HEK293 (cell line): Measurements from ENCODE around the gene CHRD.
A peak's percentile ranks its signal among the peaks of the same experiment; 100 is the strongest.

Experiments used
- GFI1B ChIP-seq: fragments of 450-650 bp; formaldehyde crosslinking; IDR thresholded peaks from 2 replicates; pipeline ENCODE4 v1.5.1; 2016; ENCODE audit warnings: missing biosample characterization, missing genetic modification characterization
- KLF1 ChIP-seq: fragments of 450-650 bp; formaldehyde crosslinking; IDR thresholded peaks from 2 replicates; pipeline ENCODE4 v1.5.1; 2016; ENCODE audit warnings: missing biosample characterization, missing genetic modification characterization
- MZF1 ChIP-seq: fragments of 450-650 bp; formaldehyde crosslinking; IDR thresholded peaks from 2 replicates; pipeline ENCODE4 v1.5.1; 2017; ENCODE audit warnings: missing biosample characterization, missing genetic modification characterization, borderline replicate concordance
- SP7 ChIP-seq: fragments of 450-650 bp; formaldehyde crosslinking; IDR thresholded peaks from 2 replicates; pipeline ENCODE4 v1.5.1; 2016; ENCODE audit warnings: missing biosample characterization, missing genetic modification characterization
- ZBTB20 ChIP-seq: fragments of 450-650 bp; formaldehyde crosslinking; IDR thresholded peaks from 2 replicates; pipeline ENCODE4 v1.5.1; 2016; ENCODE audit warnings: missing biosample characterization, missing genetic modification characterization
- ZFP3 ChIP-seq: fragments of 450-650 bp; formaldehyde crosslinking; IDR thresholded peaks from 2 replicates; pipeline ENCODE4 v1.5.1; 2016; ENCODE audit warnings: low read depth, missing biosample characterization, missing genetic modification characterization
- ZNF132 ChIP-seq: fragments of 450-650 bp; formaldehyde crosslinking; IDR thresholded peaks from 2 replicates; pipeline ENCODE4 v1.5.1; 2017; ENCODE audit warnings: missing biosample characterization, missing genetic modification characterization, borderline replicate concordance
- ZNF138 ChIP-seq: fragments of 450-650 bp; formaldehyde crosslinking; IDR thresholded peaks from 2 replicates; pipeline ENCODE4 v1.5.1; 2016; ENCODE audit warnings: missing biosample characterization, missing genetic modification characterization, borderline replicate concordance
- ZNF157 ChIP-seq: fragments of 450-650 bp; formaldehyde crosslinking; IDR thresholded peaks from 2 replicates; pipeline ENCODE4 v1.5.1; 2016; ENCODE audit warnings: missing biosample characterization, missing genetic modification characterization
- ZNF174 ChIP-seq: fragments of 450-650 bp; formaldehyde crosslinking; IDR thresholded peaks from 2 replicates; pipeline ENCODE4 v1.5.0; 2017; ENCODE audit warnings: missing biosample characterization, mild to moderate bottlenecking, missing genetic modification characterization
- ZNF19 ChIP-seq: fragments of 450-650 bp; formaldehyde crosslinking; IDR thresholded peaks from 2 replicates; pipeline ENCODE4; 2016; ENCODE audit warnings: missing biosample characterization, missing genetic modification characterization, low read depth
- ZNF223 ChIP-seq: fragments of 450-650 bp; formaldehyde crosslinking; IDR thresholded peaks from 2 replicates; pipeline ENCODE4 v1.5.1; 2016; ENCODE audit warnings: missing biosample characterization, missing genetic modification characterization
- ZNF350 ChIP-seq: fragments of 450-650 bp; formaldehyde crosslinking; IDR thresholded peaks from 2 replicates; pipeline ENCODE4 v1.5.0; 2017; ENCODE audit warnings: missing biosample characterization, mild to moderate bottlenecking, missing genetic modification characterization
- ZNF426 ChIP-seq: fragments of 450-650 bp; formaldehyde crosslinking; IDR thresholded peaks from 2 replicates; pipeline ENCODE4 v1.5.1; 2017; ENCODE audit warnings: missing biosample characterization, missing genetic modification characterization, mild to moderate bottlenecking, inconsistent platforms, moderate library complexity
- ZNF561 ChIP-seq: fragments of 450-650 bp; IDR thresholded peaks from 2 replicates; pipeline ENCODE4 v1.5.1; 2018; ENCODE audit warnings: missing biosample characterization, missing genetic modification characterization, borderline replicate concordance
- ZNF596 ChIP-seq: fragments of 450-650 bp; IDR thresholded peaks from 2 replicates; pipeline ENCODE4 v1.5.0; 2018; ENCODE audit warnings: missing biosample characterization, mild to moderate bottlenecking, missing genetic modification characterization, moderate library complexity
- ZNF626 ChIP-seq: fragments of 450-650 bp; sonication (Bioruptor Pico); formaldehyde crosslinking; IDR thresholded peaks from 2 replicates; pipeline ENCODE4 v1.5.1; 2018; ENCODE audit warnings: missing biosample characterization, missing genetic modification characterization, inconsistent platforms
- TF ChIP-seq, protein P1 (sequence below): fragments of 450-650 bp; formaldehyde crosslinking; IDR thresholded peaks from 2 replicates; pipeline ENCODE4 v1.5.1; 2016; ENCODE audit warnings: missing biosample characterization, missing genetic modification characterization, low read depth
- TF ChIP-seq, protein P2 (sequence below): fragments of 450-650 bp; formaldehyde crosslinking; IDR thresholded peaks from 2 replicates; pipeline ENCODE4 v1.5.1; 2016; ENCODE audit warnings: missing biosample characterization, missing genetic modification characterization, borderline replicate concordance
- TF ChIP-seq, protein P3 (sequence below): fragments of 450-650 bp; formaldehyde crosslinking; IDR thresholded peaks from 2 replicates; pipeline ENCODE4 v1.5.1; 2016; ENCODE audit warnings: missing biosample characterization, missing genetic modification characterization
- TF ChIP-seq, protein P4 (sequence below): fragments of 450-650 bp; formaldehyde crosslinking; optimal IDR thresholded peaks from 2 replicates; pipeline ENCODE3; 2016; ENCODE audit warnings: missing biosample characterization, mild to moderate bottlenecking, missing genetic modification characterization
- TF ChIP-seq, protein P5 (sequence below): fragments of 450-650 bp; formaldehyde crosslinking; IDR thresholded peaks from 2 replicates; pipeline ENCODE4 v1.5.1; 2016; ENCODE audit warnings: missing biosample characterization, missing genetic modification characterization
- TF ChIP-seq, protein P6 (sequence below): fragments of 450-650 bp; formaldehyde crosslinking; IDR thresholded peaks from 2 replicates; pipeline ENCODE4 v1.5.1; 2017; ENCODE audit warnings: missing biosample characterization, missing genetic modification characterization

CHRD gene

DNA sequence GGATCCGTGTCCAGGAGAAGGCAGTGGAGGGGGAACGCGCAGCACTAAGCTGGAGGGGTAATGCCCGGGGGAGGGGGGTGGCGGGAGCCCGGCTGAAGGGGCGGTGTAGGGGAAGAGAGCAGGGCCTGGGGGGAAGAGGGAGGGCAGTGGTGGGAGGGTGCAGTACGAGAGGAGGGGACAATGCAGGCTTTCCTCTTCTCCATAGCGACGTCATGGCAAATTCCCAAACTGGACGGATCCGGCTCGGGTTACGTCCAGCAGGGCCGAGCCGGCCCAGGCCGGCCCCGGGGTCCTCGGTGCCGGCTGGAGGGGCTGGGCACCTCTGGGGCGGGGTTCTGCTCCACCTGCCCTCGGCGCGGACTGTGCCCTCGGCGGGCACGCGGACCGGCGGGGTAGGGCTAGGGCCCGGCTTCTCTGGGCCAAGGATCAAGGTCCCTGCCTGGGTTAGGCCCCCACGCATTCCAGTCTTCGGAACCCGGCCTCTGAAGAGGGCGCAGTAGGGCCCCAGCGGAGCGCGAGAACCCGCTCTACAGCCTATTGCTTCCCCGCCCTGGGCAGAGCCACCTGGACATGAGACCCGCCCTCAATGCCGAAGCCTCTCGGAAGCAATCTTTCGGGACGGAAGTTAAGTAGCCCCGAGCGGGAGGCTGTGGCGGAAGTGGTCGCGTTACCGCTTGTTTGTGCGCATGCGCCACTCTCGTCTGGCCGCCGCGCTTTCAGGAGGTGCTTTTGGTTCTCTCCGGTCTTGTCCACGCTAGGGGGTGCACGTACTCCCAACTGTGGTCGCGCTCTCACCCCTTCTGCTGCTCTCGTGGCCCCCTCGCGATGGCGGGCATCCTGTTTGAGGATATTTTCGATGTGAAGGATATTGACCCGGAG lies 16.9 kb upstream of the CHRD start (continued):
- TF ChIP-seq ZNF426 (tag by site-specific recombination) (no peak), ZNF350 (tag by site-specific recombination) (no peak), ZNF561 (tag by site-specific recombination) (peak; percentile 58), GFI1B (tag by site-specific recombination) (no peak), ZNF174 (tag by site-specific recombination) (no peak), ZNF19 (tag by site-specific recombination) (no peak), ZNF157 (tag by site-specific recombination) (no peak), ZNF596 (tag by site-specific recombination) (0 out of 2 replicates have a peak, but pooled peaks have one; percentile 14), ZNF138 (tag by site-specific recombination) (no peak), ZFP3 (tag by site-specific recombination) (no peak), MZF1 (peak; percentile 0; the same call in 1 of the 2 replicates), SP7 (tag by site-specific recombination) (0 out of 2 replicates have a peak, but pooled peaks have one; percentile 46), ZBTB20 (peak; percentile 63), KLF1 (tag by site-specific recombination) (peak; percentile 42; the same call in 1 of the 2 replicates), ZNF132 (tag by site-specific recombination) (no peak), ZNF626 (no peak), ZNF223 (tag by site-specific recombination) (no peak)
- TF ChIP-seq, protein P1, sequence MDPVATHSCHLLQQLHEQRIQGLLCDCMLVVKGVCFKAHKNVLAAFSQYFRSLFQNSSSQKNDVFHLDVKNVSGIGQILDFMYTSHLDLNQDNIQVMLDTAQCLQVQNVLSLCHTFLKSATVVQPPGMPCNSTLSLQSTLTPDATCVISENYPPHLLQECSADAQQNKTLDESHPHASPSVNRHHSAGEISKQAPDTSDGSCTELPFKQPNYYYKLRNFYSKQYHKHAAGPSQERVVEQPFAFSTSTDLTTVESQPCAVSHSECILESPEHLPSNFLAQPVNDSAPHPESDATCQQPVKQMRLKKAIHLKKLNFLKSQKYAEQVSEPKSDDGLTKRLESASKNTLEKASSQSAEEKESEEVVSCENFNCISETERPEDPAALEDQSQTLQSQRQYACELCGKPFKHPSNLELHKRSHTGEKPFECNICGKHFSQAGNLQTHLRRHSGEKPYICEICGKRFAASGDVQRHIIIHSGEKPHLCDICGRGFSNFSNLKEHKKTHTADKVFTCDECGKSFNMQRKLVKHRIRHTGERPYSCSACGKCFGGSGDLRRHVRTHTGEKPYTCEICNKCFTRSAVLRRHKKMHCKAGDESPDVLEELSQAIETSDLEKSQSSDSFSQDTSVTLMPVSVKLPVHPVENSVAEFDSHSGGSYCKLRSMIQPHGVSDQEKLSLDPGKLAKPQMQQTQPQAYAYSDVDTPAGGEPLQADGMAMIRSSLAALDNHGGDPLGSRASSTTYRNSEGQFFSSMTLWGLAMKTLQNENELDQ (tag by site-specific recombination): no peak
- TF ChIP-seq, protein P2, sequence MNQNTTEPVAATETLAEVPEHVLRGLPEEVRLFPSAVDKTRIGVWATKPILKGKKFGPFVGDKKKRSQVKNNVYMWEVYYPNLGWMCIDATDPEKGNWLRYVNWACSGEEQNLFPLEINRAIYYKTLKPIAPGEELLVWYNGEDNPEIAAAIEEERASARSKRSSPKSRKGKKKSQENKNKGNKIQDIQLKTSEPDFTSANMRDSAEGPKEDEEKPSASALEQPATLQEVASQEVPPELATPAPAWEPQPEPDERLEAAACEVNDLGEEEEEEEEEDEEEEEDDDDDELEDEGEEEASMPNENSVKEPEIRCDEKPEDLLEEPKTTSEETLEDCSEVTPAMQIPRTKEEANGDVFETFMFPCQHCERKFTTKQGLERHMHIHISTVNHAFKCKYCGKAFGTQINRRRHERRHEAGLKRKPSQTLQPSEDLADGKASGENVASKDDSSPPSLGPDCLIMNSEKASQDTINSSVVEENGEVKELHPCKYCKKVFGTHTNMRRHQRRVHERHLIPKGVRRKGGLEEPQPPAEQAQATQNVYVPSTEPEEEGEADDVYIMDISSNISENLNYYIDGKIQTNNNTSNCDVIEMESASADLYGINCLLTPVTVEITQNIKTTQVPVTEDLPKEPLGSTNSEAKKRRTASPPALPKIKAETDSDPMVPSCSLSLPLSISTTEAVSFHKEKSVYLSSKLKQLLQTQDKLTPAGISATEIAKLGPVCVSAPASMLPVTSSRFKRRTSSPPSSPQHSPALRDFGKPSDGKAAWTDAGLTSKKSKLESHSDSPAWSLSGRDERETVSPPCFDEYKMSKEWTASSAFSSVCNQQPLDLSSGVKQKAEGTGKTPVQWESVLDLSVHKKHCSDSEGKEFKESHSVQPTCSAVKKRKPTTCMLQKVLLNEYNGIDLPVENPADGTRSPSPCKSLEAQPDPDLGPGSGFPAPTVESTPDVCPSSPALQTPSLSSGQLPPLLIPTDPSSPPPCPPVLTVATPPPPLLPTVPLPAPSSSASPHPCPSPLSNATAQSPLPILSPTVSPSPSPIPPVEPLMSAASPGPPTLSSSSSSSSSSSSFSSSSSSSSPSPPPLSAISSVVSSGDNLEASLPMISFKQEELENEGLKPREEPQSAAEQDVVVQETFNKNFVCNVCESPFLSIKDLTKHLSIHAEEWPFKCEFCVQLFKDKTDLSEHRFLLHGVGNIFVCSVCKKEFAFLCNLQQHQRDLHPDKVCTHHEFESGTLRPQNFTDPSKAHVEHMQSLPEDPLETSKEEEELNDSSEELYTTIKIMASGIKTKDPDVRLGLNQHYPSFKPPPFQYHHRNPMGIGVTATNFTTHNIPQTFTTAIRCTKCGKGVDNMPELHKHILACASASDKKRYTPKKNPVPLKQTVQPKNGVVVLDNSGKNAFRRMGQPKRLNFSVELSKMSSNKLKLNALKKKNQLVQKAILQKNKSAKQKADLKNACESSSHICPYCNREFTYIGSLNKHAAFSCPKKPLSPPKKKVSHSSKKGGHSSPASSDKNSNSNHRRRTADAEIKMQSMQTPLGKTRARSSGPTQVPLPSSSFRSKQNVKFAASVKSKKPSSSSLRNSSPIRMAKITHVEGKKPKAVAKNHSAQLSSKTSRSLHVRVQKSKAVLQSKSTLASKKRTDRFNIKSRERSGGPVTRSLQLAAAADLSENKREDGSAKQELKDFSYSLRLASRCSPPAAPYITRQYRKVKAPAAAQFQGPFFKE: no peak
- TF ChIP-seq, protein P3, sequence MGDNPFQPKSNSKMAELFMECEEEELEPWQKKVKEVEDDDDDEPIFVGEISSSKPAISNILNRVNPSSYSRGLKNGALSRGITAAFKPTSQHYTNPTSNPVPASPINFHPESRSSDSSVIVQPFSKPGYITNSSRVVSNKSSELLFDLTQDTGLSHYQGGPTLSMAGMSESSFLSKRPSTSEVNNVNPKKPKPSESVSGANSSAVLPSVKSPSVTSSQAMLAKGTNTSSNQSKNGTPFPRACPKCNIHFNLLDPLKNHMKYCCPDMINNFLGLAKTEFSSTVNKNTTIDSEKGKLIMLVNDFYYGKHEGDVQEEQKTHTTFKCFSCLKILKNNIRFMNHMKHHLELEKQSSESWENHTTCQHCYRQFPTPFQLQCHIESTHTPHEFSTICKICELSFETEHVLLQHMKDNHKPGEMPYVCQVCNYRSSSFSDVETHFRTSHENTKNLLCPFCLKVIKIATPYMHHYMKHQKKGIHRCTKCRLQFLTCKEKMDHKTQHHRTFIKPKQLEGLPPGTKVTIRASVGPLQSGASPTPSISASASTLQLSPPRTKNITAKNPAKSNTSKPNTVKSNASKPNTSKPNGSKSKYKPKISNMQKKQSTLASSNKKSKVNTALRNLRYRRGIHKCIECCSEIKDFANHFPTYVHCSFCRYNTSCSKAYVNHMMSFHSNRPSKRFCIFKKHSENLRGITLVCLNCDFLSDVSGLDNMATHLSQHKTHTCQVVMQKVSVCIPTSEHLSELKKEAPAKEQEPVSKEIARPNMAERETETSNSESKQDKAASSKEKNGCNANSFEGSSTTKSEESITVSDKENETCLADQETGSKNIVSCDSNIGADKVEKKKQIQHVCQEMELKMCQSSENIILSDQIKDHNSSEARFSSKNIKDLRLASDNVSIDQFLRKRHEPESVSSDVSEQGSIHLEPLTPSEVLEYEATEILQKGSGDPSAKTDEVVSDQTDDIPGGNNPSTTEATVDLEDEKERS (tag by site-specific recombination): no peak
- TF ChIP-seq, protein P4, sequence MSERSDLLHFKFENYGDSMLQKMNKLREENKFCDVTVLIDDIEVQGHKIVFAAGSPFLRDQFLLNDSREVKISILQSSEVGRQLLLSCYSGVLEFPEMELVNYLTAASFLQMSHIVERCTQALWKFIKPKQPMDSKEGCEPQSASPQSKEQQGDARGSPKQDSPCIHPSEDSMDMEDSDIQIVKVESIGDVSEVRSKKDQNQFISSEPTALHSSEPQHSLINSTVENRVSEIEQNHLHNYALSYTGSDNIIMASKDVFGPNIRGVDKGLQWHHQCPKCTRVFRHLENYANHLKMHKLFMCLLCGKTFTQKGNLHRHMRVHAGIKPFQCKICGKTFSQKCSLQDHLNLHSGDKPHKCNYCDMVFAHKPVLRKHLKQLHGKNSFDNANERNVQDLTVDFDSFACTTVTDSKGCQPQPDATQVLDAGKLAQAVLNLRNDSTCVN (tag by site-specific recombination): peak; percentile 81
- TF ChIP-seq, protein P5, sequence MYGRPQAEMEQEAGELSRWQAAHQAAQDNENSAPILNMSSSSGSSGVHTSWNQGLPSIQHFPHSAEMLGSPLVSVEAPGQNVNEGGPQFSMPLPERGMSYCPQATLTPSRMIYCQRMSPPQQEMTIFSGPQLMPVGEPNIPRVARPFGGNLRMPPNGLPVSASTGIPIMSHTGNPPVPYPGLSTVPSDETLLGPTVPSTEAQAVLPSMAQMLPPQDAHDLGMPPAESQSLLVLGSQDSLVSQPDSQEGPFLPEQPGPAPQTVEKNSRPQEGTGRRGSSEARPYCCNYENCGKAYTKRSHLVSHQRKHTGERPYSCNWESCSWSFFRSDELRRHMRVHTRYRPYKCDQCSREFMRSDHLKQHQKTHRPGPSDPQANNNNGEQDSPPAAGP (tag by site-specific recombination): 0 out of 2 replicates have a peak, but pooled peaks have one; percentile 19
- TF ChIP-seq, protein P6, sequence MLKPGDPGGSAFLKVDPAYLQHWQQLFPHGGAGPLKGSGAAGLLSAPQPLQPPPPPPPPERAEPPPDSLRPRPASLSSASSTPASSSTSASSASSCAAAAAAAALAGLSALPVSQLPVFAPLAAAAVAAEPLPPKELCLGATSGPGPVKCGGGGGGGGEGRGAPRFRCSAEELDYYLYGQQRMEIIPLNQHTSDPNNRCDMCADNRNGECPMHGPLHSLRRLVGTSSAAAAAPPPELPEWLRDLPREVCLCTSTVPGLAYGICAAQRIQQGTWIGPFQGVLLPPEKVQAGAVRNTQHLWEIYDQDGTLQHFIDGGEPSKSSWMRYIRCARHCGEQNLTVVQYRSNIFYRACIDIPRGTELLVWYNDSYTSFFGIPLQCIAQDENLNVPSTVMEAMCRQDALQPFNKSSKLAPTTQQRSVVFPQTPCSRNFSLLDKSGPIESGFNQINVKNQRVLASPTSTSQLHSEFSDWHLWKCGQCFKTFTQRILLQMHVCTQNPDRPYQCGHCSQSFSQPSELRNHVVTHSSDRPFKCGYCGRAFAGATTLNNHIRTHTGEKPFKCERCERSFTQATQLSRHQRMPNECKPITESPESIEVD: no peak
